T47D (cell line): Measurements from ENCODE around the gene SPINK9.
A peak's percentile ranks its signal among the peaks of the same experiment; 100 is the strongest.

Experiments
- DNase-seq, 2 experiments: peaks; one replicate each; pipeline versions ENCODE4 v3.0.0 to v3.0.0-alpha.2; 2011 to 2012; ENCODE audit warnings: low read depth in 1 of 2, low spot score in 1 of 2
- JUND ChIP-seq: IDR thresholded peaks from 2 replicates; pipeline ENCODE4 v1.6.1; 2012; ENCODE audit warnings: low read depth
- in situ Hi-C: cut with HindIII; loops from 2 replicates; pipeline ENCODE4 v1.10.0; 2016; ENCODE audit warnings: low sequenced_read_pairs, low pct_unique_long_range_greater_than_20kb

SPINK9 gene

GRCh38 chr5:148376198-148376597, 40.8 kb downstream of the SPINK9 start:
- in situ Hi-C loops: no loop called here
- no peak for TF ChIP-seq JUND
- DNase-seq: no peak

GRCh38 chr5:148378670-148379069, 43.3 kb downstream of the SPINK9 start:
- DNase-seq: no peak
- in situ Hi-C loops: no loop called here
- TF ChIP-seq JUND: no peak

- no peak for TF ChIP-seq JUND
- in situ Hi-C loops: no loop called here
- DNase-seq: no peak
Observed at GRCh38 chr5:148379340-148379739, 44.0 kb downstream of the SPINK9 start.

- in situ Hi-C loops: no loop called here
- DNase-seq: no peak
- no peak for TF ChIP-seq JUND
Observed at GRCh38 chr5:148381906-148382305, 46.5 kb downstream of the SPINK9 start.

GRCh38 chr5:148382961-148383360, 47.6 kb downstream of the SPINK9 start:
- no peak for DNase-seq
- in situ Hi-C loops: no loop called here
- no peak for TF ChIP-seq JUND

GRCh38 chr5:148383564-148384379, 48.4 kb downstream of the SPINK9 start, which contains the start of gene FBXO38:
Gene FBXO38 (plus strand): TSS chr5:148383958. CDS start chr5:148394777, 10,819 bp downstream.
- peak; percentile 92 to 99 for DNase-seq
- in situ Hi-C loops: no loop called here
- no peak; the same call in 1 of the 2 replicates for TF ChIP-seq JUND

GRCh38 chr5:148384380-148384737, 49.0 kb downstream of the SPINK9 start:
- no peak for TF ChIP-seq JUND
- no peak for DNase-seq
- in situ Hi-C loops: no loop called here

GRCh38 chr5:148385094-148385493, 49.7 kb downstream of the SPINK9 start:
- no peak for TF ChIP-seq JUND
- in situ Hi-C loops: no loop called here
- DNase-seq: no peak

GRCh38 chr5:148386041-148386440, 50.7 kb downstream of the SPINK9 start:
- peak in 1 of 2 experiments; percentile 24 for DNase-seq
- TF ChIP-seq JUND: no peak
- in situ Hi-C loops: no loop called here

GRCh38 chr5:148387325-148387724, 52.0 kb downstream of the SPINK9 start:
- DNase-seq: no peak
- in situ Hi-C loops: no loop called here
- TF ChIP-seq JUND: no peak

GRCh38 chr5:148388696-148389095, 53.3 kb downstream of the SPINK9 start:
- no peak for DNase-seq
- in situ Hi-C loops: no loop called here
- no peak for TF ChIP-seq JUND
